Measurements from ENCODE around the gene TMPRSS5. TPM values are rescaled to one million over a fixed set of nuclear protein-coding genes. Genes with fewer than 3 reads are reported as not detected.

The TMPRSS5 gene
- total RNA-seq, 1 experiment from 2014 or later = 0.07 TPM

- Histone ChIP-seq H3K9ac (ENCODE audit: low read length) (no peak overlapping the region), H3K4me3 (ENCODE audit: low read length) (no peak overlapping the region), H3K36me3 (ENCODE audit: low read depth, low read length) (no peaks in the 10 kb centered on the region), H3K79me2 (ENCODE audit: low read length) (no peaks in the 10 kb centered on the region), H4K20me1 (ENCODE audit: low read length) (no peaks in the 10 kb centered on the region), H3K4me2 (ENCODE audit: low read length) (no peak overlapping the region), H3K27me3 (ENCODE audit: low read length) (no peaks in the 10 kb centered on the region), H3K9me2 (replicated peaks; ENCODE audit: low read length) (no peaks in the 10 kb centered on the region), H3F3A (ENCODE audit: low read length, unreplicated experiment) (no peaks in the 10 kb centered on the region), H3K27ac (ENCODE audit: low read length) (no peak overlapping the region), H3K9me3 (ENCODE audit: low read length) (no peaks in the 10 kb centered on the region), H3K4me1 (ENCODE audit: insufficient read depth, low read length) (peaks cover 8% of the 10 kb centered on the region; the same call in 1 of the 2 replicates), H2AFZ (ENCODE audit: low read length) (no peak overlapping the region)
- ChIA-PET CTCF (interaction anchor here (0.6 kb wide), 1 partner anchor 50 kb away, joined by 3 read pairs; no protein-coding TSS in a partner anchor), POLR2A (ENCODE audit: unreplicated experiment) (interaction anchor here (0.6 kb wide), 2 partner anchors 73 to 294 kb away, joined by 3 to 7 read pairs; no protein-coding TSS in a partner anchor)
- peak; percentile 45 for TF ChIP-seq CTCF (conservative IDR thresholded peaks at IDR 0.05; ENCODE audit: low read depth, low read length)
- TF ChIP-seq EZH2 (IDR thresholded peaks at IDR 0.05; ENCODE audit: low read length, unreplicated experiment) = no peak
- intact Hi-C loops (cut with micrococcal nuclease) = no loop called here
- peak; percentile 34 for DNase-seq
- ATAC-seq = 0 out of 2 replicates have a peak, but pooled peaks have one; percentile 11
- no TSS peak for BruUV-seq (replicated peaks)
Measured at GRCh38 chr11:113725407-113725806, 19.3 kb upstream of the TMPRSS5 start.

- Histone ChIP-seq H3K9me3 (ENCODE audit: low read length) (no peaks in the 10 kb centered on the region), H3K27ac (ENCODE audit: low read length) (no peak overlapping the region), H2AFZ (ENCODE audit: low read length) (no peak overlapping the region), H3K4me3 (ENCODE audit: low read length) (no peak overlapping the region), H3K9me2 (replicated peaks; ENCODE audit: low read length) (no peaks in the 10 kb centered on the region), H3K9ac (ENCODE audit: low read length) (no peak overlapping the region), H3F3A (ENCODE audit: low read length, unreplicated experiment) (no peaks in the 10 kb centered on the region), H3K36me3 (ENCODE audit: low read depth, low read length) (no peaks in the 10 kb centered on the region), H3K4me1 (ENCODE audit: insufficient read depth, low read length) (peaks cover 8% of the 10 kb centered on the region; the same call in 1 of the 2 replicates), H3K79me2 (ENCODE audit: low read length) (no peaks in the 10 kb centered on the region), H4K20me1 (ENCODE audit: low read length) (no peaks in the 10 kb centered on the region), H3K27me3 (ENCODE audit: low read length) (no peaks in the 10 kb centered on the region), H3K4me2 (ENCODE audit: low read length) (no peak overlapping the region)
- ATAC-seq (no peak), DNase-seq (no peak)
- no peak for TF ChIP-seq EZH2 (IDR thresholded peaks at IDR 0.05; ENCODE audit: low read length, unreplicated experiment)
- POLR2A ChIA-PET (ENCODE audit: unreplicated experiment) = no interaction called here
- intact Hi-C loops (cut with micrococcal nuclease) = no loop called here
- CTCF ChIA-PET = no interaction called here
- BruUV-seq (replicated peaks) = no TSS peak
Measured at GRCh38 chr11:113724778-113725177, 18.7 kb upstream of the TMPRSS5 start.

GRCh38 chr11:113723787-113724186 lies 17.7 kb upstream of the TMPRSS5 start:
- no peaks in the 10 kb centered on the region for H3K79me2 ChIP-seq (ENCODE audit: low read length)
- H3K9ac ChIP-seq (ENCODE audit: low read length) = no peak overlapping the region
- peaks cover 8% of the 10 kb centered on the region; the same call in 1 of the 2 replicates for H3K4me1 ChIP-seq (ENCODE audit: insufficient read depth, low read length)
- no peaks in the 10 kb centered on the region for H3F3A ChIP-seq (ENCODE audit: low read length, unreplicated experiment)
- no peak for DNase-seq
- no peaks in the 10 kb centered on the region for H3K9me3 ChIP-seq (ENCODE audit: low read length)
- H3K27ac ChIP-seq (ENCODE audit: low read length) = no peak overlapping the region
- H3K36me3 ChIP-seq (ENCODE audit: low read depth, low read length) = no peaks in the 10 kb centered on the region
- no TSS peak for BruUV-seq (replicated peaks)
- ATAC-seq = no peak
- POLR2A ChIA-PET (ENCODE audit: unreplicated experiment) = no interaction called here
- H3K4me2 ChIP-seq (ENCODE audit: low read length) = no peak overlapping the region
- TF ChIP-seq EZH2phosphoT487 (IDR thresholded peaks at IDR 0.05; ENCODE audit: borderline replicate concordance, low read length) (no peak), EZH2 (IDR thresholded peaks at IDR 0.05; ENCODE audit: low read length, unreplicated experiment) (no peak), CTCF (conservative IDR thresholded peaks at IDR 0.05; ENCODE audit: low read depth, low read length) (no peak)
- CTCF ChIA-PET = no interaction called here
- intact Hi-C loops (cut with micrococcal nuclease) = no loop called here
- H4K20me1 ChIP-seq (ENCODE audit: low read length) = no peaks in the 10 kb centered on the region
- H3K27me3 ChIP-seq (ENCODE audit: low read length) = no peaks in the 10 kb centered on the region
- 0 out of 2 replicates have a peak, but pooled peaks cover 4% of the 10 kb centered on the region for H3K9me2 ChIP-seq (replicated peaks; ENCODE audit: low read length)
- no peak overlapping the region for H2AFZ ChIP-seq (ENCODE audit: low read length)
- no peak overlapping the region for H3K4me3 ChIP-seq (ENCODE audit: low read length)

Measured in PC-3 (cell line).